ENCODE data around the gene DPH1. TPM values are rescaled to one million over a fixed set of nuclear protein-coding genes. Genes with fewer than 3 reads are reported as not detected.
A peak's percentile ranks its signal among the peaks of the same experiment; 100 is the strongest.

DPH1 gene
- total RNA-seq, 1 donor from 2014 or later = 57.3 TPM

GRCh38 chr17:2041561-2042389 is 11.8 kb downstream of the DPH1 start, which contains the start of gene OVCA2:
OVCA2 (plus strand) TSS chr17:2042022; CDS start chr17:2042048, 26 bp downstream.
- TF ChIP-seq CTCF (IDR thresholded peaks at IDR 0.05) = peak; percentile 57
- Mint-ChIP-seq H3K27me3 (ENCODE audit: unreplicated experiment) (no peaks in the 10 kb centered on the region), H3K9me3 (ENCODE audit: unreplicated experiment) (no peaks in the 10 kb centered on the region), H3K36me3 (ENCODE audit: unreplicated experiment) (peaks cover 16% of the 10 kb centered on the region), H3K4me3 (ENCODE audit: unreplicated experiment) (peak within 1 kb of the TSS; percentile 90), H3K4me1 (ENCODE audit: unreplicated experiment) (peaks cover 23% of the 10 kb centered on the region), H3K27ac (ENCODE audit: unreplicated experiment) (peak within 1 kb of the TSS; percentile 95)
- DNase-seq (ENCODE audit: extremely low spot score, unreplicated experiment) = peak; percentile 99

GRCh38 chr17:2042390-2042847 is 12.5 kb downstream of the DPH1 start:
- Mint-ChIP-seq H3K27me3 (ENCODE audit: unreplicated experiment) (no peaks in the 10 kb centered on the region), H3K27ac (ENCODE audit: unreplicated experiment) (peak overlapping the region; percentile 95), H3K36me3 (ENCODE audit: unreplicated experiment) (peaks cover 16% of the 10 kb centered on the region), H3K4me3 (ENCODE audit: unreplicated experiment) (peak overlapping the region; percentile 90), H3K9me3 (ENCODE audit: unreplicated experiment) (no peaks in the 10 kb centered on the region), H3K4me1 (ENCODE audit: unreplicated experiment) (peaks cover 23% of the 10 kb centered on the region)
- peak; percentile 34 for TF ChIP-seq CTCF (IDR thresholded peaks at IDR 0.05)
- no peak for DNase-seq (ENCODE audit: extremely low spot score, unreplicated experiment)

- TF ChIP-seq CTCF (IDR thresholded peaks at IDR 0.05) = no peak
- Mint-ChIP-seq H3K9me3 (ENCODE audit: unreplicated experiment) (no peaks in the 10 kb centered on the region), H3K36me3 (ENCODE audit: unreplicated experiment) (peaks cover 16% of the 10 kb centered on the region), H3K4me3 (ENCODE audit: unreplicated experiment) (peak overlapping the region; percentile 90), H3K4me1 (ENCODE audit: unreplicated experiment) (peaks cover 23% of the 10 kb centered on the region), H3K27me3 (ENCODE audit: unreplicated experiment) (no peaks in the 10 kb centered on the region), H3K27ac (ENCODE audit: unreplicated experiment) (peak overlapping the region; percentile 95)
- DNase-seq (ENCODE audit: extremely low spot score, unreplicated experiment) = no peak
Measured at GRCh38 chr17:2042933-2043332, 13.0 kb downstream of the DPH1 start.

- H3K36me3 Mint-ChIP-seq (ENCODE audit: unreplicated experiment) = peaks cover 12% of the 10 kb centered on the region
- H3K27ac Mint-ChIP-seq (ENCODE audit: unreplicated experiment) = no peak overlapping the region
- H3K27me3 Mint-ChIP-seq (ENCODE audit: unreplicated experiment) = no peaks in the 10 kb centered on the region
- no peak for TF ChIP-seq CTCF (IDR thresholded peaks at IDR 0.05)
- DNase-seq (ENCODE audit: extremely low spot score, unreplicated experiment) = no peak
- peaks cover 24% of the 10 kb centered on the region for H3K4me1 Mint-ChIP-seq (ENCODE audit: unreplicated experiment)
- H3K9me3 Mint-ChIP-seq (ENCODE audit: unreplicated experiment) = no peaks in the 10 kb centered on the region
- no peak overlapping the region for H3K4me3 Mint-ChIP-seq (ENCODE audit: unreplicated experiment)
Measured at GRCh38 chr17:2043785-2044184, 13.8 kb downstream of the DPH1 start.

GRCh38 chr17:2044263-2044894 is 14.4 kb downstream of the DPH1 start:
- no peak for TF ChIP-seq CTCF (IDR thresholded peaks at IDR 0.05)
- H3K27me3 Mint-ChIP-seq (ENCODE audit: unreplicated experiment) = no peaks in the 10 kb centered on the region
- no peaks in the 10 kb centered on the region for H3K9me3 Mint-ChIP-seq (ENCODE audit: unreplicated experiment)
- H3K4me1 Mint-ChIP-seq (ENCODE audit: unreplicated experiment) = peaks cover 28% of the 10 kb centered on the region
- H3K4me3 Mint-ChIP-seq (ENCODE audit: unreplicated experiment) = no peak overlapping the region
- H3K27ac Mint-ChIP-seq (ENCODE audit: unreplicated experiment) = no peak overlapping the region
- no peak for DNase-seq (ENCODE audit: extremely low spot score, unreplicated experiment)
- H3K36me3 Mint-ChIP-seq (ENCODE audit: unreplicated experiment) = peaks cover 12% of the 10 kb centered on the region
